OCI-LY1 (cell line): ENCODE measurements around the gene HS3ST1.

Experiments used
- H2AFZ ChIP-seq: fragments of 200-600 bp; sonication (generic), shearing (Covaris generic); 2 replicates; pipeline ENCODE4 v1.6.0; 2014; ENCODE audit warnings: antibody characterized with exemption, mild to moderate bottlenecking, low read length
- H3F3A ChIP-seq: fragments of 200-600 bp; sonication (generic), shearing (Covaris generic); 2 replicates; pipeline ENCODE4 v1.6.0; 2014; ENCODE audit warnings: mild to moderate bottlenecking, antibody characterized with exemption, low read length, moderate library complexity; ENCODE audit not compliant: insufficient read depth
- H3K27ac ChIP-seq: fragments of 200-600 bp; sonication (generic); 2 replicates; pipeline ENCODE4 v1.5.1; 2014; ENCODE audit warnings: low read length, mixed run types, mild to moderate bottlenecking, low read depth; ENCODE audit not compliant: poor library complexity, severe bottlenecking
- H3K27me3 ChIP-seq: fragments of 200-600 bp; sonication (generic); 2 replicates; pipeline ENCODE4 v1.6.0; 2014; ENCODE audit warnings: antibody characterized with exemption, mild to moderate bottlenecking, low read length, moderate library complexity; ENCODE audit not compliant: insufficient read depth
- H3K36me3 ChIP-seq: fragments of 200-600 bp; sonication (generic); 2 replicates; pipeline ENCODE4 v1.6.1; 2014; ENCODE audit warnings: mild to moderate bottlenecking, antibody characterized with exemption, low read length, moderate library complexity, mixed read lengths; ENCODE audit not compliant: insufficient read depth
- H3K4me1 ChIP-seq: fragments of 200-600 bp; sonication (generic); 2 replicates; pipeline ENCODE4 v1.5.1; 2014; ENCODE audit warnings: mild to moderate bottlenecking, low read length, moderate library complexity; ENCODE audit not compliant: insufficient read depth, severe bottlenecking
- H3K4me2 ChIP-seq: fragments of 200-600 bp; sonication (generic), shearing (Covaris generic); 2 replicates; pipeline ENCODE4 v1.6.1; 2014; ENCODE audit warnings: low read length
- H3K4me3 ChIP-seq: fragments of 200-600 bp; sonication (generic); 2 replicates; pipeline ENCODE4 v1.5.1; 2014; ENCODE audit warnings: low read length, low read depth, mild to moderate bottlenecking, mixed read lengths; ENCODE audit not compliant: poor library complexity, severe bottlenecking
- H3K79me2 ChIP-seq: fragments of 200-600 bp; shearing (Covaris generic); 2 replicates; pipeline ENCODE4 v1.6.1; 2016; ENCODE audit warnings: mixed run types, low read length, mixed read lengths; ENCODE audit not compliant: insufficient read depth
- H3K9ac ChIP-seq: fragments of 200-600 bp; sonication (generic), shearing (Covaris generic); 2 replicates; pipeline ENCODE4 v1.6.1; 2014; ENCODE audit warnings: mild to moderate bottlenecking, low read length, mixed read lengths
- H3K9me2 ChIP-seq: fragments of 200-600 bp; sonication (generic), shearing (Covaris generic); 2 replicates; pipeline ENCODE4 v1.6.1; 2014; ENCODE audit warnings: low read depth, mild to moderate bottlenecking, low read length, mixed read lengths
- H3K9me3 ChIP-seq: fragments of 200-600 bp; shearing (Covaris generic); 2 replicates; pipeline ENCODE4 v1.6.1; 2014; ENCODE audit warnings: low read length, mixed read lengths
- H4K20me1 ChIP-seq: fragments of 200-600 bp; sonication (generic), shearing (Covaris generic); 2 replicates; pipeline ENCODE4 v1.6.0; 2016; ENCODE audit warnings: mild to moderate bottlenecking, low read length; ENCODE audit not compliant: insufficient read depth
- CTCF ChIP-seq: fragments of 200-600 bp; sonication (generic), shearing (Covaris generic); IDR thresholded peaks from 2 replicates; pipeline ENCODE4 v1.5.1; 2017; ENCODE audit warnings: mild to moderate bottlenecking, antibody characterized with exemption, low read length, moderate library complexity, mixed read lengths
- EZH2 ChIP-seq: fragments of 200-600 bp; sonication (generic), shearing (Covaris generic); IDR thresholded peaks from 2 replicates; pipeline ENCODE4 v1.8.0; 2017; ENCODE audit warnings: borderline replicate concordance, mixed run types, mild to moderate bottlenecking, antibody characterized with exemption, low read length, moderate library complexity, mixed read lengths

HS3ST1 gene

GRCh38 chr4:11426731-11427120 lies 2.0 kb downstream of the HS3ST1 start:
- no peak overlapping the region for H2AFZ ChIP-seq
- H3K36me3 ChIP-seq: no peaks in the 10 kb centered on the region
- no peaks in the 10 kb centered on the region for H3F3A ChIP-seq
- H3K4me2 ChIP-seq: no peak overlapping the region
- no peaks in the 10 kb centered on the region for H3K9me2 ChIP-seq
- no peaks in the 10 kb centered on the region for H4K20me1 ChIP-seq
- no peak overlapping the region for H3K27ac ChIP-seq
- H3K9ac ChIP-seq: no peak overlapping the region
- no peaks in the 10 kb centered on the region for H3K4me1 ChIP-seq
- H3K79me2 ChIP-seq: no peaks in the 10 kb centered on the region
- no peaks in the 10 kb centered on the region for H3K27me3 ChIP-seq
- no peak for TF ChIP-seq CTCF
- no peak for TF ChIP-seq EZH2
- H3K9me3 ChIP-seq: no peaks in the 10 kb centered on the region
- no peak overlapping the region for H3K4me3 ChIP-seq

- Histone ChIP-seq H2AFZ (no peak overlapping the region), H3F3A (no peaks in the 10 kb centered on the region), H4K20me1 (no peaks in the 10 kb centered on the region), H3K9ac (no peak overlapping the region), H3K36me3 (no peaks in the 10 kb centered on the region), H3K27ac (no peak overlapping the region), H3K27me3 (no peaks in the 10 kb centered on the region), H3K4me1 (no peaks in the 10 kb centered on the region), H3K4me3 (no peak overlapping the region), H3K9me3 (no peaks in the 10 kb centered on the region), H3K4me2 (no peak overlapping the region), H3K79me2 (no peaks in the 10 kb centered on the region), H3K9me2 (no peaks in the 10 kb centered on the region)
- TF ChIP-seq CTCF: no peak
- no peak for TF ChIP-seq EZH2
Measured at GRCh38 chr4:11426003-11426402, 2.7 kb downstream of the HS3ST1 start.

GRCh38 chr4:11424856-11425255 lies 3.8 kb downstream of the HS3ST1 start:
- no peak overlapping the region for H3K4me3 ChIP-seq
- no peaks in the 10 kb centered on the region for H3K4me1 ChIP-seq
- H3K27ac ChIP-seq: no peak overlapping the region
- no peaks in the 10 kb centered on the region for H3K36me3 ChIP-seq
- no peaks in the 10 kb centered on the region for H3K27me3 ChIP-seq
- H3K9ac ChIP-seq: no peak overlapping the region
- no peak overlapping the region for H2AFZ ChIP-seq
- H3K79me2 ChIP-seq: no peaks in the 10 kb centered on the region
- no peak for TF ChIP-seq CTCF
- no peak for TF ChIP-seq EZH2
- H4K20me1 ChIP-seq: no peaks in the 10 kb centered on the region
- no peaks in the 10 kb centered on the region for H3K9me2 ChIP-seq
- H3F3A ChIP-seq: no peaks in the 10 kb centered on the region
- no peaks in the 10 kb centered on the region for H3K9me3 ChIP-seq
- H3K4me2 ChIP-seq: no peak overlapping the region
